CD4-positive, alpha-beta T cell treated with Interleukin-15 for 1 hour (primary cell): ENCODE results near the gene OR5AU1.

Experiments
- DNase-seq: peaks from one replicate; pipeline ENCODE4 v3.0.0-alpha.2; 2020

Gene OR5AU1

GRCh38 chr14:21155963-21156362, at the start of gene OR5AU1:
OR5AU1 (minus strand) TSS chr14:21156063; CDS start chr14:21155872, 191 bp downstream.
- no peak for DNase-seq

DNA sequence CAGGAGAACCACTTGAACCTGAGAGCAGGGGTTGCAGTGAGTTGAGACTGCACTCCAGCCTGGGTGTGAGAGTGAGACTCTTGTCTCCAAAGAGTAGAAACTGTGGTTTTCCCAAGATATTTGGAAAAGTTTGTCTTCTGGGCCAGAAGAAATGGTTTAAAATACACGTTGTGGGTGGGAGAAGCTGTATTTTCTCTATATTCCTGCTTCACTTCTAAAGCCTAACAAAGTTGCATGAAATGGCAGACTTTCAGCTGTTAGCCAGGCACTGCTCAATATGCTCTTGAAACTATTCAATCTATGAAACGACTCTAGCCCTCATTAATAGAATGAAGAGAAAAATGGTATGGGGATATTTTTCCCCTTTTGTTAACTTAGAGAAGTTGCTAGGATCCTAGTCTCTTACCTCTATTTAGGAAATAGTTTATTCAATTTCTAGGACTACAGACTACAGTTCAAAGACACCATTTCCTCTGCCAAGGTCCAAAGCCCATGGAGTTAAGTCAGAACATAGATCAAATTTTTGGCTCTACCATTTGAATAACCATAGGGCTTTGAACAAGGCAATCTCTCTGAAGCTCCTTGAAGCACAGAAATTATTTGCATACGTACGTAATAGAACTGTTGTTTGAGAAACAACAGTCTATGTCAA, 49.3 kb upstream of the OR5AU1 start:
- DNase-seq, result no peak

- DNase-seq, result no peak
Observed at GRCh38 chr14:21204167-21205025, 48.5 kb upstream of the OR5AU1 start.

DNA sequence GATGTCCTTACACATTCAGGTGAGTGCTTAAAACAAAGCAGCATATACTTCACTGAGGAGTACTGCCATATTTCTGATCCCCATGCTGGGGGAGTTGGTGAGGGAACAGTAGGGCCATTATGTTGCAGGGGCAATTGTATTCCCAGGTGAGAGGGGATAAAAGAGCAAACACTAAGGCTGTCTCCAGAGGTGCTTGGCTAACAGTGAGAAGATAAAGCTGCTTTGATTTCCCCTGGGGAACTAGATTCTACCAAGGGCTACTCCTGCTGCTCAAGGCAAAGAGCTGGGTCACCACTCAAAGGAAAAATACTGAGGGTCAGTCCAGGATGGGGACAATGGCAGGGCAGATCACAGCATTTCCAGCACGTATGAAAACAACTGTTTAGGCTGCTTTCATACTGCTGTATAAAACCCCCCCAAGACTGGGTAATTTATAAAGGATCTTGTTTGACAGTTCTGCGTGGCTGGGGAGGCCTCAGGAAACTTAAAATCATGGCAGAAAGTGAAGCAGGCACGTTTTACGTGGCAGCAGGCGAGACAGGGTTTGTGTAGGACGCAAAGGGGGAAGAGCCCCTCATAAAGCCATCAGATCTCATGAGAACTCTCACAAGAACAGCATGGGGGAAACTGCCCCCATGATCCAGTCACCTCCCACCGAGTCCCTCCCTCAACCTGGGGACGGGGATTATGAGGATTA, 47.8 kb upstream of the OR5AU1 start:
- DNase-seq, result no peak

DNA sequence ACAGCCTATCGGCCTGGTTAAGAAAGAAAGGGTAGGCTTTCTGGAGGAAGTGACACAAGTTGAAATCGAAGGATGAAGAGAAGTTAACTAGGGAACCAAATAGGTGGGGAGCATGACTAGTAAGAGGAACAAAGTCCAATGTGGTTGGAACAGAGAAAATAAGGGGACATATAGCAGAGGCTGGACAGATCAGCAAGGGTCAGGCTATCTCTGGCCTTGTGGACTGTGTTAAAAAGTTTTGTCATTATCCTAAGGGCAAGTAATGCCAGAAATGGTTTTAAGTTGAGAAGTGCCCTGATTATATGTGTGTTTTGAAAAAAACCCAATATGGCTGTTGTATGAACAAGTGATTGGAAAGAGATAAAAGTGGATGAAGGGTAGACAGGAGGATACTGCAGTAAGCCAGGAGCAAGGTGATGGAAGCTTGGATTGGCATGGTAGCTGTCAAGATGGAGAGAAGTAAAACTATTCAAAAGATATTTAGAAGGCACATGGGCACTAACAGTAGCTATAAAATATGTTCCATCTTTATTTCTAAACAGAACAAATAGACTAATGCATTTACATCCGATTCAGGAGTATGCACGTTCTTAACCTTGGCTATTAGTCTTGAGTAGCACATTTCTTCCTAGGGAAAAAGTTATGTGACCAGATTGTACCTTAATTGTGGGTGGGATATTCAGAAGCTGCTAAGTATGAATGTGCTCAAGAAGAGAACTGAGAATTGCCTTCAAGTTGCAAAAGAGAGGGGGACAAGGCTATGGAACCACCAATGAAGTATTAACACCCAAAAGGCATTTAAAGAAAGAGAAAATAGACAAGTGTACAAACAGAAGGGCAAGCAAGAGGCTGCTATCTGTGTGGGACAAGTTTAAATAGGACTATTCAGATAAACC, 46.8 kb upstream of the OR5AU1 start:
- DNase-seq, result no peak

DNA sequence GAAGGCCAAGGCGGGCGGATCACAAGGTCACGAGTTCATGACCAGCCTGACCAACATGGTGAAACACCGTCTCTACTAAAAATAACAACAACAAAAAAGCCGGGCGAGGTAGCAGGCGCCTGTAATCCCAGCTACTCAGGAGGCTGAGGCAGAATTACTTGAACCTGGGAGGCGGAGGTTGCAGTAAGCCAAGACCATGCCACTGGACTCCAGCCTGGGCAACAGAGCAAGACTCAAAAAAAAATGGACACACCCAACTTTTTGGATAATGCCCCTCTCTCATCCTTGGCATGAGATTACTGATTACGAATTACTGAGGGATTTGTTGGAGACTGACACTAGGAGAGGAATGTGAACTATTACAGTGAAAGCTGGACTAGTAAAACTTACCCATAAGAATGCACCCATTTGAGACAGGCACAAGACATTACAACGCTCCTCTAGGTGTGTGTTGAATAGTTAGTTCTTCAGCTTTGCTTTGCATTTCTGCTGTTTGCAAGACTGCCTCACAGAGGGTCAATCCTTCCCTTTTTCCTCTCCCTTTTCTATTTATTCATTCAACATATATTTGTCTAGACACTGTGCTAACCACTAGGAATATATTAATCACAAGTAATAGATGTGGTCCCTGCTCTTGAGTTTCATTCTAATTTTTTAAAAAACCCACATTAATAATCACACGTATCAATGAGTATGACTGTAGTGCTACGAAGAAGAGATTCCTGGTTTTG, 46.0 kb upstream of the OR5AU1 start:
- no peak for DNase-seq

- DNase-seq, result no peak
Observed at GRCh38 chr14:21200752-21201461, 45.0 kb upstream of the OR5AU1 start.

GRCh38 chr14:21199611-21200560, 44.0 kb upstream of the OR5AU1 start:
- no peak for DNase-seq

GRCh38 chr14:21197418-21198205, 41.7 kb upstream of the OR5AU1 start:
- DNase-seq, result no peak

GRCh38 chr14:21194597-21194996, 38.7 kb upstream of the OR5AU1 start:
- DNase-seq, result no peak

DNA sequence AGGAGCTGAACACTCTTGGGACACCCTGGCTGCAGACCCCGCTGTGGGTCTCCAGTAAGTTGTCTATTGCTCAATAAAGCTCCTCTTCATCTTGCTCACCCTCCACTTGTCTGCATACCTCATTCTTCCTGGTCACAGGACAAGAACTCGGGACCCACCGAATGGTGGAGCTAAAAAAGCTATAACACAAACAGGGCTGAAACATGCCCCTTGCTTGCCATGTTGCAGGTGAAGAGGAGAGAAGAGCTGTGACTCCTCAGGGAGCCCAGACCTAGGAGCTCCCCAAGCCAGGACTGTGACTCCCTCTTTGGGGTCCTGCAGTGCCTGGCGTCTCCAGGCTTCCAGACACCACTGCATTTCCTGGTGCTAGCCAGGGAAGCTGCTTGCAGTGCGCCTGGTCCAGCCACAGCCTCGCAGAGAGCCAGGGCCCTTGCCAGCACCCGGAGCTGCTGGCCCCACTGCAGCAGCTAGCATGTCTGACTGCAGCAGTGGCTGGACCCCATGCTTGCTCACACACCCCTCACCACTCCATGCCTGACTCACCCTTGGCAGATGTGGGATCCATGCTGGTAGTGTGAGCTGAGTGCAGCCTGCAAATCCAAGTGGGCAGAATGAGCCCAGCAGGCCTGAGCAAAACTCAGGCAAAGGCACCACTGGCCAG, 37.1 kb upstream of the OR5AU1 start:
- no peak for DNase-seq

DNA sequence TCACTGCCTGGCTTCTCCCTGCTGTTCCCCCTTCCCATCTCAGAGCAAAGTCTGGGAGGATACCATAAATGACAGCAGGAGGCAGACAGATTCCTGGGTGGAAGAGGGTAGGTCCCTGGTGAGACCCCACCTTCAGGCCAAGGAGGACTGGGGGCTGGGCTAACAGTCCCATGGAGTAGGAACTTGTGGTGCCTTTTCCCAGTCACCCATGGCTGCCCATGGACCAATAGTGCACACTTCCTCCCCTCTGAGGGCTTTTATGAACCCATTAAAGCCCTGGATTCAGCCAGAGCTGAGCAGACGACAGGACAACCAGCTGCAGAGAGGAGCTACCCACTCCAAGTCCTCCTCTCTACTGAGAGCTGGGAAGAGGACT, 36.6 kb upstream of the OR5AU1 start:
- DNase-seq, result no peak

- DNase-seq, result peak; percentile 72
Observed at GRCh38 chr14:21191809-21192446, 36.1 kb upstream of the OR5AU1 start.

- DNase-seq, result no peak
Observed at GRCh38 chr14:21191261-21191808, 35.5 kb upstream of the OR5AU1 start.

- no peak for DNase-seq
Observed at GRCh38 chr14:21185491-21185890, 29.6 kb upstream of the OR5AU1 start.

GRCh38 chr14:21184254-21184653, 28.4 kb upstream of the OR5AU1 start:
- no peak for DNase-seq

GRCh38 chr14:21182166-21182565, 26.3 kb upstream of the OR5AU1 start:
- no peak for DNase-seq

GRCh38 chr14:21171128-21171527, 15.3 kb upstream of the OR5AU1 start:
- no peak for DNase-seq
